Keratinocyte (primary cell): ENCODE data around the gene RBFOX1.

ENCODE experiments used
- CTCF ChIP-seq, 3 experiments: IDR thresholded peaks in 1 of 3; conservative IDR thresholded peaks in 1 of 3; optimal IDR thresholded peaks in 1 of 3; 2 replicates in 2 of 3; 3 replicates in 1 of 3; pipeline versions ENCODE3 to v1.5.1; 2011; ENCODE audit warnings: low read length in 3 of 3, mild to moderate bottlenecking in 3 of 3, moderate library complexity in 2 of 3, control low read depth in 1 of 3, inconsistent platforms in 1 of 3; ENCODE audit not compliant: insufficient read depth in 2 of 3; ENCODE audit errors: extremely low read depth in 1 of 3
- EZH2 ChIP-seq: IDR thresholded peaks from one replicate; pipeline ENCODE4 v1.6.1; 2012; ENCODE audit warnings: inconsistent platforms, mild to moderate bottlenecking, low read length, moderate library complexity

DNA sequence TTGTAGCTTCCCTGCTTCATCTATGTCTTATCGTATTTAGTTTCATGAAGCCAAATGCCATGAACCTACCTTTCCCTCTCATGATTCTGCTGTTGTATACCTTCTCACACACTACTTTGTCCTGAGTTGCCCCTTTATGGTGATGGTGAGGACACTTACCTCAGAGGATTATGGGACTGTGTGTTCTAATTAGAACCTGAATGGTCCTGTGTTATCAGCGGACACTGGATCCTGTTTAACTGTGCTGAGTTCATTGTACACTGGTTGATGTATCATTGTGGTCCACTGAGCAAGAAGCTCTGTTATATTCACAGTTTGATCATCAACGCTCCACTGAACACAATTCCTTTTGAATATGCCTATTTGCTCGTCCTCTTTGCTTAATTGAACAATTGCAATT is 343.0 kb downstream of the RBFOX1 start:
- TF ChIP-seq CTCF (optimal IDR thresholded peaks at IDR 0.05 in 1 of 3, IDR thresholded peaks at IDR 0.05 in 1 of 3, conservative IDR thresholded peaks at IDR 0.05 in 1 of 3; ENCODE audit: extremely low read depth in 1 of 3, insufficient read depth in 2 of 3, low read length in 3 of 3) (no peak), EZH2 (no peak)
